Measurements from ENCODE around the gene TANGO2.

- no peak for TF ChIP-seq EZH2 (IDR thresholded peaks at IDR 0.05; ENCODE audit: insufficient read depth, poor library complexity, severe bottlenecking)
- no peak for TF ChIP-seq EZH2phosphoT487 (IDR thresholded peaks at IDR 0.05; ENCODE audit: insufficient read depth, low read depth)
Observed at GRCh38 chr22:20088263-20088648, 67.3 kb downstream of the TANGO2 start.

Data from GM23248 (cell line).